Measurements from ENCODE around the gene NABP1. TPM values are rescaled to one million over a fixed set of nuclear protein-coding genes. Genes with fewer than 3 reads are reported as not detected.

NABP1 gene
- polyA plus RNA-seq, 2 of the 4 experiments (the other 2 are of a cell fraction) = 21.9 to 22.4 TPM

- no peaks in the 10 kb centered on the region for H3K9me3 ChIP-seq
- CTCF ChIA-PET = interaction anchor here (1.2 to 2.4 kb wide), 2 partner anchors 57 to 63 kb away, joined by 3 to 7 read pairs; no protein-coding TSS in a partner anchor
- POLR2A ChIA-PET = no interaction called here
- ATAC-seq (no peak), DNase-seq (ENCODE audit: low read depth in 1 of 2, low spot score in 1 of 2) (no peak), FAIRE-seq (no peak)
- TF ChIP-seq ZC3H11A (IDR thresholded peaks at IDR 0.05) (no peak), FOSB (CRISPR knock-in tag; IDR thresholded peaks at IDR 0.05) (no peak), ESRRA (IDR thresholded peaks at IDR 0.05; ENCODE audit: borderline replicate concordance, low read length) (no peak), USF2 (IDR thresholded peaks at IDR 0.05) (no peak), REST (IDR thresholded peaks at IDR 0.05) (no peak), CHD4 (IDR thresholded peaks at IDR 0.05; ENCODE audit: borderline replicate concordance) (no peak), RARB (CRISPR knock-in tag; IDR thresholded peaks at IDR 0.05) (no peak), FOSL2 (IDR thresholded peaks at IDR 0.05) (no peak), FOSL2 (CRISPR knock-in tag; IDR thresholded peaks at IDR 0.05) (no peak), BHLHE40 (IDR thresholded peaks at IDR 0.05; ENCODE audit: low read depth, low read length) (no peak), EP300 (IDR thresholded peaks at IDR 0.05) (no peak), E2F6 (IDR thresholded peaks at IDR 0.05; ENCODE audit: borderline replicate concordance, low read depth) (no peak), HOXB5 (CRISPR knock-in tag; IDR thresholded peaks at IDR 0.05) (no peak), NR3C1 (IDR thresholded peaks at IDR 0.05) (no peak), HEYL (CRISPR knock-in tag; IDR thresholded peaks at IDR 0.05) (no peak), ZSCAN20 (CRISPR knock-in tag; IDR thresholded peaks at IDR 0.05) (no peak), RNF2 (IDR thresholded peaks at IDR 0.05; ENCODE audit: borderline replicate concordance, low read depth) (no peak), JUN (IDR thresholded peaks at IDR 0.05) (no peak), EHMT2 (IDR thresholded peaks at IDR 0.05; ENCODE audit: low read depth) (no peak), POLR2AphosphoS2 (conservative IDR thresholded peaks at IDR 0.05; ENCODE audit: low read length) (no peak), NPAS2 (CRISPR knock-in tag; IDR thresholded peaks at IDR 0.05; ENCODE audit: borderline replicate concordance) (no peak)
- no peak overlapping the region for H3K4me3 ChIP-seq
- 88% methylated on average over 7 of the region's 7 CpGs for WGBS (ENCODE audit: missing lambda C conversion rate)
- H3K4me2 ChIP-seq = no peak overlapping the region
- H3K27ac ChIP-seq = no peak overlapping the region
- H3K4me1 ChIP-seq = peaks cover 33% of the 10 kb centered on the region
Observed at GRCh38 chr2:191629001-191629453, 48.9 kb upstream of the NABP1 start.

GRCh38 chr2:191629976-191630712 is 47.8 kb upstream of the NABP1 start:
- no peak overlapping the region for H3K4me3 ChIP-seq
- ATAC-seq (no peak), FAIRE-seq (no peak), DNase-seq (ENCODE audit: low read depth in 1 of 2, low spot score in 1 of 2) (no peak)
- ChIA-PET POLR2A (no interaction called here), CTCF (no interaction called here)
- no peak overlapping the region for H3K4me2 ChIP-seq
- 79% methylated on average over 1 of the region's 1 CpG for WGBS (ENCODE audit: missing lambda C conversion rate)
- no peaks in the 10 kb centered on the region for H3K9me3 ChIP-seq
- peak overlapping the region in 1 of 2 experiments; percentile 40; a peak in 1 of 6 replicates for H3K27ac ChIP-seq
- H3K4me1 ChIP-seq = peaks cover 32% of the 10 kb centered on the region
- TF ChIP-seq FOSB (CRISPR knock-in tag; IDR thresholded peaks at IDR 0.05) (no peak), JUN (IDR thresholded peaks at IDR 0.05) (no peak), TFCP2L1 (CRISPR knock-in tag; IDR thresholded peaks at IDR 0.05) (no peak), NFE2L2 (conservative IDR thresholded peaks at IDR 0.05; ENCODE audit: low read length) (no peak), MAFK (IDR thresholded peaks at IDR 0.05; ENCODE audit: partially characterized antibody) (no peak), HES2 (IDR thresholded peaks at IDR 0.05) (no peak), NR3C1 (IDR thresholded peaks at IDR 0.05) (no peak), HOXB5 (CRISPR knock-in tag; IDR thresholded peaks at IDR 0.05) (no peak), E2F6 (IDR thresholded peaks at IDR 0.05; ENCODE audit: borderline replicate concordance, low read depth) (no peak), FOSL2 (IDR thresholded peaks at IDR 0.05) (no peak), FOSL2 (CRISPR knock-in tag; IDR thresholded peaks at IDR 0.05) (no peak), MAZ (IDR thresholded peaks at IDR 0.05; ENCODE audit: borderline replicate concordance, low read depth, low read length) (no peak), MAX (IDR thresholded peaks at IDR 0.05) (no peak), TP53 (CRISPR knock-in tag; IDR thresholded peaks at IDR 0.05) (no peak), GATA3 (IDR thresholded peaks at IDR 0.05; ENCODE audit: borderline replicate concordance) (no peak), RNF2 (IDR thresholded peaks at IDR 0.05; ENCODE audit: borderline replicate concordance, low read depth) (no peak), POLR2A (IDR thresholded peaks at IDR 0.05; ENCODE audit: low read length) (no peak), RAD21 (conservative IDR thresholded peaks at IDR 0.05 in 1 of 2, IDR thresholded peaks at IDR 0.05 in 1 of 2) (no peak)
